ENCODE results near the gene OTOS.
A peak's percentile ranks its signal among the peaks of the same experiment; 100 is the strongest.

OTOS gene

GRCh38 chr2:240144649-240145261 is 4.3 kb upstream of the OTOS start:
- DNase-seq: no peak
- Mint-ChIP-seq H3K27ac (no peak overlapping the region), H3K36me3 (ENCODE audit: low read depth) (no peaks in the 10 kb centered on the region), H3K27me3 (ENCODE audit: low read depth, poor library complexity) (peaks cover 38% of the 10 kb centered on the region), H3K4me3 (no peak overlapping the region), H3K9me3 (no peaks in the 10 kb centered on the region), H3K4me1 (peaks cover 16% of the 10 kb centered on the region)
- TF ChIP-seq CTCF (IDR thresholded peaks at IDR 0.05): no peak

GRCh38 chr2:240143801-240144648 is 3.6 kb upstream of the OTOS start:
- Mint-ChIP-seq H3K9me3 (no peaks in the 10 kb centered on the region), H3K27ac (no peak overlapping the region), H3K4me3 (no peak overlapping the region), H3K27me3 (ENCODE audit: low read depth, poor library complexity) (peaks cover 37% of the 10 kb centered on the region), H3K4me1 (peaks cover 23% of the 10 kb centered on the region), H3K36me3 (ENCODE audit: low read depth) (no peaks in the 10 kb centered on the region)
- peak; percentile 96 for TF ChIP-seq CTCF (IDR thresholded peaks at IDR 0.05)
- peak; percentile 94 for DNase-seq

- no peak for DNase-seq
- Mint-ChIP-seq H3K27me3 (ENCODE audit: low read depth, poor library complexity) (peaks cover 40% of the 10 kb centered on the region), H3K4me3 (no peak overlapping the region), H3K27ac (no peak overlapping the region), H3K4me1 (peaks cover 29% of the 10 kb centered on the region), H3K9me3 (no peaks in the 10 kb centered on the region), H3K36me3 (ENCODE audit: low read depth) (no peaks in the 10 kb centered on the region)
- TF ChIP-seq CTCF (IDR thresholded peaks at IDR 0.05): no peak
These were observed 2.8 kb upstream of the OTOS start for GRCh38 chr2:240143276-240143675.

GRCh38 chr2:240142859-240143258 is 2.4 kb upstream of the OTOS start:
- no peak overlapping the region for H3K4me3 Mint-ChIP-seq
- no peak for TF ChIP-seq CTCF (IDR thresholded peaks at IDR 0.05)
- peaks cover 40% of the 10 kb centered on the region for H3K27me3 Mint-ChIP-seq (ENCODE audit: low read depth, poor library complexity)
- DNase-seq: no peak
- no peaks in the 10 kb centered on the region for H3K36me3 Mint-ChIP-seq (ENCODE audit: low read depth)
- H3K27ac Mint-ChIP-seq: no peak overlapping the region
- peaks cover 29% of the 10 kb centered on the region for H3K4me1 Mint-ChIP-seq
- H3K9me3 Mint-ChIP-seq: no peaks in the 10 kb centered on the region

GRCh38 chr2:240142256-240142775 is 1.9 kb upstream of the OTOS start:
- no peak for DNase-seq
- Mint-ChIP-seq H3K4me1 (peaks cover 31% of the 10 kb centered on the region), H3K27me3 (ENCODE audit: low read depth, poor library complexity) (peaks cover 46% of the 10 kb centered on the region), H3K36me3 (ENCODE audit: low read depth) (no peaks in the 10 kb centered on the region), H3K27ac (no peak overlapping the region), H3K4me3 (no peak overlapping the region), H3K9me3 (no peaks in the 10 kb centered on the region)
- TF ChIP-seq CTCF (IDR thresholded peaks at IDR 0.05): no peak
